HCT116 (cell line): ENCODE results near the gene KLK1. TPM values are rescaled to one million over a fixed set of nuclear protein-coding genes. Genes with fewer than 3 reads are reported as not detected.

ENCODE experiments used
- ATAC-seq: fragments of 200-7000 bp; cut with Tn5 transposase; 2 replicates; pipeline ENCODE4 v1.9.1; 2020; ENCODE audit warnings: mild to moderate bottlenecking, moderate library complexity
- BruUV-seq: library from RNA; stranded (reverse); fragments of 400-500 nt; replicated peaks from 2 replicates; lab custom pipeline; 2021; lab: Mats Ljungman, UMichigan
- CTCF ChIA-PET: fragments of 300-600 bp; sonication (Branson Sonifier 250); formaldehyde crosslinking; loops from one replicate; lab custom pipeline; 2021; ENCODE audit warnings: antibody characterized with exemption; lab: Charles Lee
- POLR2A ChIA-PET: fragments of 300-600, 350-600 bp; sonication (Branson Sonifier 250); formaldehyde crosslinking; loops from one replicate; lab custom pipeline; 2021; ENCODE audit warnings: antibody characterized with exemption; lab: Charles Lee
- RAD21 ChIA-PET, 2 experiments: fragments of 300-600 bp; sonication (Branson Sonifier 250); formaldehyde crosslinking; loops; one replicate each; lab custom pipeline; 2023; ENCODE audit warnings: low total read pairs in 2 of 2; ENCODE audit not compliant: uncharacterized antibody in 2 of 2, unreplicated experiment in 2 of 2, low non-redundant PET in 1 of 2; lab: Charles Lee
- DNase-seq: peaks from one replicate; pipeline ENCODE4 v3.0.0-alpha.2; 2010; ENCODE audit warnings: low read depth, low spot score
- H2AFZ ChIP-seq: fragments of 200-600 bp; shearing (Covaris generic), sonication (generic); 2 replicates; pipeline ENCODE4 v1.6.1; 2017; ENCODE audit warnings: low read depth, mixed run types, mixed read lengths, antibody characterized with exemption, low read length; ENCODE audit not compliant: poor library complexity, severe bottlenecking
- H3K27ac ChIP-seq: 2 replicates; pipeline ENCODE4 v1.5.1; 2012; ENCODE audit warnings: low read depth, low read length
- H3K27me3 ChIP-seq: fragments of 200-600 bp; sonication (generic); 2 replicates; pipeline ENCODE4 v1.6.1; 2016; ENCODE audit warnings: mixed run types, low read length, mixed read lengths; ENCODE audit not compliant: insufficient read depth
- H3K36me3 ChIP-seq, 2 experiments: fragments of 200-500 bp in 1 of 2; fragments of 200-600 bp in 1 of 2; sonication (Bioruptor generic) in 1 of 2; sonication (generic) in 1 of 2; 2 replicates each; pipeline versions ENCODE4 v1.5.1 to v1.6.1; 2014 to 2016; ENCODE audit warnings: low read length in 2 of 2, inconsistent platforms in 1 of 2, mixed read lengths in 1 of 2, mixed run types in 1 of 2; ENCODE audit not compliant: insufficient read depth in 2 of 2, control insufficient read depth in 1 of 2
- H3K4me1 ChIP-seq, 2 experiments: fragments of 200-600 bp in 1 of 2; sonication (generic) in 1 of 2; 2 replicates each; pipeline versions ENCODE4 v1.5.1 to v1.6.1; 2012 to 2017; ENCODE audit warnings: low read length in 2 of 2, inconsistent platforms in 1 of 2, mild to moderate bottlenecking in 1 of 2, mixed read lengths in 1 of 2, mixed run types in 1 of 2, moderate library complexity in 1 of 2; ENCODE audit not compliant: insufficient read depth in 2 of 2, control insufficient read depth in 1 of 2
- H3K4me2 ChIP-seq: fragments of 200-600 bp; sonication (generic); 2 replicates; pipeline ENCODE4 v1.6.1; 2017; ENCODE audit warnings: mixed run types, low read length, mixed read lengths
- H3K4me3 ChIP-seq, 2 experiments: fragments of 200-600 bp in 1 of 2; sonication (generic) in 1 of 2; replicated peaks in 1 of 2; 2 replicates each; pipeline ENCODE4 v1.5.1; 2011 to 2016; ENCODE audit warnings: low read length in 2 of 2, control low read depth in 1 of 2, low read depth in 1 of 2, mild to moderate bottlenecking in 1 of 2, mixed read lengths in 1 of 2, mixed run types in 1 of 2
- H3K79me2 ChIP-seq: fragments of 200-600 bp; sonication (generic); 2 replicates; pipeline ENCODE4 v1.6.1; 2017; ENCODE audit warnings: mild to moderate bottlenecking, mixed run types, low read length, moderate library complexity, mixed read lengths; ENCODE audit not compliant: insufficient read depth
- H3K9ac ChIP-seq: fragments of 200-600 bp; sonication (generic); 2 replicates; pipeline ENCODE4 v1.6.1; 2016; ENCODE audit warnings: low read length, mixed read lengths
- H3K9me2 ChIP-seq: fragments of 200-600 bp; sonication (generic), shearing (Covaris generic); 2 replicates; pipeline ENCODE4 v1.6.1; 2017; ENCODE audit warnings: mixed run types, mild to moderate bottlenecking, moderate library complexity; ENCODE audit not compliant: insufficient read depth
- H3K9me3 ChIP-seq, 2 experiments: fragments of 200-500 bp in 1 of 2; fragments of 200-600 bp in 1 of 2; sonication (Bioruptor generic) in 1 of 2; sonication (generic) in 1 of 2; 2 replicates each; pipeline ENCODE4 v1.6.1; 2014 to 2017; ENCODE audit warnings: low read length in 2 of 2, mixed read lengths in 2 of 2, inconsistent platforms in 1 of 2, low read depth in 1 of 2, mild to moderate bottlenecking in 1 of 2, mixed run types in 1 of 2, moderate library complexity in 1 of 2; ENCODE audit not compliant: control insufficient read depth in 1 of 2, insufficient read depth in 1 of 2
- H4K20me1 ChIP-seq: fragments of 200-600 bp; sonication (generic), shearing (Covaris generic); 2 replicates; pipeline ENCODE4 v1.6.1; 2017; ENCODE audit warnings: mixed run types, mild to moderate bottlenecking, moderate library complexity; ENCODE audit not compliant: insufficient read depth
- CTCF ChIP-seq, 3 experiments: fragments of 200-600 bp in 1 of 3; sonication (generic) in 1 of 3; IDR thresholded peaks in 2 of 3; conservative IDR thresholded peaks in 1 of 3; 2 replicates each; pipeline ENCODE4 v1.5.1; 2012 to 2017; ENCODE audit warnings: low read depth in 2 of 3, low read length in 2 of 3, antibody characterized with exemption in 1 of 3, borderline replicate concordance in 1 of 3, control low read depth in 1 of 3, mild to moderate bottlenecking in 1 of 3, mixed read lengths in 1 of 3, mixed run types in 1 of 3, moderate library complexity in 1 of 3; ENCODE audit not compliant: insufficient read depth in 1 of 3
- EGR1 ChIP-seq: IDR thresholded peaks from 2 replicates; pipeline ENCODE4 v1.6.1; 2012; ENCODE audit warnings: low read depth
- ELF1 ChIP-seq: IDR thresholded peaks from 2 replicates; pipeline ENCODE4 v1.6.1; 2012; ENCODE audit warnings: low read depth, borderline replicate concordance
- EZH2 ChIP-seq: fragments of 200-600 bp; sonication (generic); IDR thresholded peaks from 2 replicates; pipeline ENCODE4 v1.6.1; 2017; ENCODE audit warnings: antibody characterized with exemption, mixed run types
- JUND ChIP-seq: IDR thresholded peaks from 2 replicates; pipeline ENCODE4 v1.6.1; 2012
- RAD21 ChIP-seq: IDR thresholded peaks from 2 replicates; pipeline ENCODE4 v1.6.1; 2012; ENCODE audit warnings: low read depth, mild to moderate bottlenecking
- ZBTB33 ChIP-seq: IDR thresholded peaks from 2 replicates; pipeline ENCODE4 v1.6.1; 2011; ENCODE audit warnings: mild to moderate bottlenecking, low read length, moderate library complexity; ENCODE audit not compliant: insufficient replicate concordance; ENCODE audit errors: extremely low read depth
- ZFX ChIP-seq: fragments of 450-650 bp; IDR thresholded peaks from 2 replicates; pipeline ENCODE4 v1.6.1; 2017
- intact Hi-C: fragments of 100-400 bp; cut with micrococcal nuclease; formaldehyde crosslinking; loops from 2 replicates; pipeline ENCODE4 v1.10.0; 2022
- total RNA-seq: library from RNA; stranded (reverse); gene quantifications from one replicate; pipeline ENCODE4 v1.2.1, GENCODE V29; 2021; ENCODE audit not compliant: unreplicated experiment
- TF ChIP-seq, protein P1 (sequence below): IDR thresholded peaks from 2 replicates; pipeline ENCODE4 v1.6.1; 2012

The KLK1 gene
- total RNA-seq, 1 experiment from 2014 or later = 3.3 TPM

DNA sequence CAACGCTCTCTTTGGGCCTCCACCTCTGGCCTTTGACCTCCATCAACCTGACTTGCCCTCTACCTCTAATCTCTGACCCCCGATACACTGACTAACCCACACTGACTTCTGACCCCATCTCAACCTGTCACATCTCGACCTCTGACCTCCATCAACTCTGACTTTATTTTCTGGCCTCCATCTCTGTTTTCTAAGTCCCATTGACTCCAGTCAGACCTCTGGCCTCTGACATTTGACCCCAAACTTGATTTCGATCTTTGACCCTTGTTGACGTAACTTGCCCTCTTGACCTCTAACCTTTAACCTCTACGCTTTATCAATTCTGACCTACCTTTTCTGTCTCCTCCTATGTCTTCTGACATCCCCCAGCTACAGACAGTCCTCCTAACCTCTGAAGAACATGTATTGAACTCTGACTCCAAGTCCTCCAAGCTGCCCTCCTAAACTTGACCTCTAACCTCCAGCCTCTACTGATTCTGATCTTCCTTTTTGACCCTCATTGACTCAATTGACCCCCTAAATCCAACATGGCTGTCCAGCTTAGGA is 32.6 kb downstream of the KLK1 start:
- Histone ChIP-seq H3K9me2 (no peaks in the 10 kb centered on the region), H3K4me1 (peaks cover 11 to 17% of the 10 kb centered on the region in 2 experiments; a peak in 3 of 4 replicates), H4K20me1 (peaks cover under 1% of the 10 kb centered on the region; the same call in 1 of the 2 replicates), H3K36me3 (no peaks in the 10 kb centered on the region), H2AFZ (no peak overlapping the region), H3K9ac (no peak overlapping the region), H3K79me2 (no peaks in the 10 kb centered on the region), H3K27ac (no peak overlapping the region), H3K9me3 (no peaks in the 10 kb centered on the region), H3K27me3 (no peaks in the 10 kb centered on the region), H3K4me3 (no peak overlapping the region), H3K4me2 (no peak overlapping the region)
- ChIA-PET CTCF (no interaction called here), POLR2A (no interaction called here), RAD21 (no interaction called here)
- no TSS peak for BruUV-seq
- intact Hi-C loops = loop anchor here (5.0 kb wide), 1 partner anchor 301 kb away; no protein-coding TSS in a partner anchor
- TF ChIP-seq CTCF (IDR thresholded peaks at IDR 0.05 in 2 of 3, conservative IDR thresholded peaks at IDR 0.05 in 1 of 3; ENCODE audit: borderline replicate concordance in 1 of 3, insufficient read depth in 1 of 3, low read depth in 2 of 3, low read length in 2 of 3) (no peak), ZFX (no peak), EGR1 (no peak), RAD21 (no peak), ELF1 (no peak), EZH2 (no peak), ZBTB33 (no peak), JUND (no peak)
- TF ChIP-seq, protein P1, sequence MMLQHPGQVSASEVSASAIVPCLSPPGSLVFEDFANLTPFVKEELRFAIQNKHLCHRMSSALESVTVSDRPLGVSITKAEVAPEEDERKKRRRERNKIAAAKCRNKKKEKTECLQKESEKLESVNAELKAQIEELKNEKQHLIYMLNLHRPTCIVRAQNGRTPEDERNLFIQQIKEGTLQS = no peak
- ATAC-seq = no peak
- no peak for DNase-seq
